H1 (cell line): ENCODE data around the gene NLRP3.

ENCODE experiments used
- ATF2 ChIP-seq: IDR thresholded peaks from 2 replicates; pipeline ENCODE4 v1.6.1; 2012; ENCODE audit warnings: low read length, inconsistent platforms
- BRCA1 ChIP-seq: IDR thresholded peaks from 2 replicates; pipeline ENCODE4 v1.6.1; 2012; ENCODE audit warnings: low read depth, low read length, improper control_type of control experiment
- EP300 ChIP-seq, 2 experiments: IDR thresholded peaks; 1 replicate in 1 of 2; 2 replicates in 1 of 2; pipeline ENCODE4 v1.6.1; 2011 to 2012; ENCODE audit warnings: low read depth in 2 of 2, low read length in 2 of 2, mild to moderate bottlenecking in 2 of 2, borderline replicate concordance in 1 of 2, inconsistent platforms in 1 of 2, moderate library complexity in 1 of 2
- EZH2 ChIP-seq: fragments of 200-600 bp; sonication (generic); IDR thresholded peaks from 2 replicates; pipeline ENCODE4 v1.7.1; 2012; ENCODE audit warnings: low read depth, mild to moderate bottlenecking, moderate library complexity, low read length, inconsistent platforms; ENCODE audit not compliant: severe bottlenecking
- POLR2AphosphoS5 ChIP-seq: IDR thresholded peaks from 2 replicates; pipeline ENCODE4 v1.6.1; 2011; ENCODE audit warnings: low read depth, low read length
- RAD21 ChIP-seq, 2 experiments: IDR thresholded peaks in 1 of 2; conservative IDR thresholded peaks in 1 of 2; 2 replicates each; pipeline ENCODE4 v1.6.1; 2011; ENCODE audit warnings: low read depth in 2 of 2, low read length in 2 of 2, improper control_type of control experiment in 1 of 2, inconsistent platforms in 1 of 2, mild to moderate bottlenecking in 1 of 2, moderate library complexity in 1 of 2
- RXRA ChIP-seq: IDR thresholded peaks from 2 replicates; pipeline ENCODE4 v1.6.1; 2011; ENCODE audit warnings: low read depth, mild to moderate bottlenecking, low read length, moderate library complexity; ENCODE audit not compliant: insufficient read depth
- SUZ12 ChIP-seq: fragments of 200-600 bp; sonication (generic); IDR thresholded peaks from 2 replicates; pipeline ENCODE4 v1.6.1; 2012; ENCODE audit warnings: mild to moderate bottlenecking, inconsistent platforms, low read length, moderate library complexity, mixed read lengths
- ZNF274 ChIP-seq: IDR thresholded peaks from 2 replicates; pipeline ENCODE4 v1.7.0; 2012; ENCODE audit warnings: low read length, borderline replicate concordance; ENCODE audit errors: extremely low read depth
- TF ChIP-seq, protein P1 (sequence below), 3 experiments: IDR thresholded peaks; 1 replicate in 2 of 3; 2 replicates in 1 of 3; pipeline versions ENCODE4 v1.5.1 to v1.6.1; 2011; ENCODE audit warnings: low read length in 3 of 3, mild to moderate bottlenecking in 3 of 3, inconsistent platforms in 2 of 3, low read depth in 1 of 3, moderate library complexity in 1 of 3; ENCODE audit not compliant: insufficient read depth in 1 of 3; ENCODE audit errors: control extremely low read depth in 1 of 3
- TF ChIP-seq, protein P2 (sequence below): IDR thresholded peaks from 2 replicates; pipeline ENCODE4 v1.6.1; 2012; ENCODE audit warnings: inconsistent platforms

DNA sequence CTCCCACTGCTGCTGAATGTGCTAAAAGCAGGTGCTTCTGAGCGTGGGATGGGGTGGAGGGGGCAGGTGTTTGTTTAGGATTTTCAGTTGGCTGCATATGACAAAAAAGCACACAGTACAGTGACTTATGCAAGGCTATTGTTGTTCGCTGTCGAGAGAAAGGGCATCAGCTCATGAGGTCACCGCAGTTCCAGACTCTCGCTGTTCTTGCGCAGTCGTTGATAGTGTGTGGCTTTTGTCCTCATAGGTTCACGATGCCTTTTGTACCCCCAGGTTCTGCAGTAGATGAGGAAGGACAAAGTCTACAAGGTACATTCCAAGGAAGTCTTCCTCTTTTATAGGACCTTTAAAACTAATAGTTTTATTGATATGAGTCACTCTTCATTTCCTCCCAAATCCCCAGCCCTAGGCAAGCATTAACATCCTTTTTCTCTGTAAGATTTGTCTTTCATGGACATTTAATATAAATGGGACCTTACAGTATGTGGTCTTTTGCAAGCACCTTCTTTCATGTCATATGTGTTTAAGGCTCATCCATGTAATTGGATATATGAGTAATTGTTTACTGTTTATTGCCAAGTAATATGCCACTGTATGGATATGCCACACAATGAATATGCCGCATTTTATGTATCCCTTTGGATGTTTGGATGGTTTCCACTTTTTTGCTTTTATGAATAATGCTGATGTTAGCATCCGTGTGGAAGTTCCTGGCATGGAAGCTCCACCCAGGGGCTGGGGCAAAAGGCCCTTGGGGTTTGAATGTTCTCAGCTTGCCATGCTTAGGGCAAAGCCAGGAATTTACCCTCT is 14.5 kb upstream of the NLRP3 start:
- TF ChIP-seq EP300 (IDR thresholded peaks at IDR 0.05; ENCODE audit: borderline replicate concordance in 1 of 2, low read depth in 2 of 2, low read length in 2 of 2) (no peak), ZNF274 (no peak), EZH2 (no peak), RXRA (no peak), BRCA1 (no peak), ATF2 (no peak), RAD21 (IDR thresholded peaks at IDR 0.05 in 1 of 2, conservative IDR thresholded peaks at IDR 0.05 in 1 of 2; ENCODE audit: low read depth in 2 of 2, low read length in 2 of 2) (no peak), SUZ12 (no peak), POLR2AphosphoS5 (no peak)
- TF ChIP-seq, protein P1, sequence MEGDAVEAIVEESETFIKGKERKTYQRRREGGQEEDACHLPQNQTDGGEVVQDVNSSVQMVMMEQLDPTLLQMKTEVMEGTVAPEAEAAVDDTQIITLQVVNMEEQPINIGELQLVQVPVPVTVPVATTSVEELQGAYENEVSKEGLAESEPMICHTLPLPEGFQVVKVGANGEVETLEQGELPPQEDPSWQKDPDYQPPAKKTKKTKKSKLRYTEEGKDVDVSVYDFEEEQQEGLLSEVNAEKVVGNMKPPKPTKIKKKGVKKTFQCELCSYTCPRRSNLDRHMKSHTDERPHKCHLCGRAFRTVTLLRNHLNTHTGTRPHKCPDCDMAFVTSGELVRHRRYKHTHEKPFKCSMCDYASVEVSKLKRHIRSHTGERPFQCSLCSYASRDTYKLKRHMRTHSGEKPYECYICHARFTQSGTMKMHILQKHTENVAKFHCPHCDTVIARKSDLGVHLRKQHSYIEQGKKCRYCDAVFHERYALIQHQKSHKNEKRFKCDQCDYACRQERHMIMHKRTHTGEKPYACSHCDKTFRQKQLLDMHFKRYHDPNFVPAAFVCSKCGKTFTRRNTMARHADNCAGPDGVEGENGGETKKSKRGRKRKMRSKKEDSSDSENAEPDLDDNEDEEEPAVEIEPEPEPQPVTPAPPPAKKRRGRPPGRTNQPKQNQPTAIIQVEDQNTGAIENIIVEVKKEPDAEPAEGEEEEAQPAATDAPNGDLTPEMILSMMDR (IDR thresholded peaks at IDR 0.05; ENCODE audit: control extremely low read depth in 1 of 3, insufficient read depth in 1 of 3, low read depth in 1 of 3, low read length in 3 of 3) = no peak
- TF ChIP-seq, protein P2, sequence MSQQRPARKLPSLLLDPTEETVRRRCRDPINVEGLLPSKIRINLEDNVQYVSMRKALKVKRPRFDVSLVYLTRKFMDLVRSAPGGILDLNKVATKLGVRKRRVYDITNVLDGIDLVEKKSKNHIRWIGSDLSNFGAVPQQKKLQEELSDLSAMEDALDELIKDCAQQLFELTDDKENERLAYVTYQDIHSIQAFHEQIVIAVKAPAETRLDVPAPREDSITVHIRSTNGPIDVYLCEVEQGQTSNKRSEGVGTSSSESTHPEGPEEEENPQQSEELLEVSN = no peak
